Ishikawa (cell line): ENCODE measurements around the gene CBX6.

Experiments used
- CEBPB ChIP-seq: IDR thresholded peaks from 2 replicates; pipeline ENCODE4 v1.6.1; 2012
- CREB1 ChIP-seq: IDR thresholded peaks from 2 replicates; pipeline ENCODE4 v1.6.1; 2012; ENCODE audit warnings: low read depth
- EGR1 ChIP-seq: IDR thresholded peaks from 2 replicates; pipeline ENCODE4 v1.6.1; 2012
- EP300 ChIP-seq: IDR thresholded peaks from 2 replicates; pipeline ENCODE4 v1.6.1; 2012; ENCODE audit warnings: borderline replicate concordance
- FOXM1 ChIP-seq: IDR thresholded peaks from 2 replicates; pipeline ENCODE4 v1.6.1; 2012; ENCODE audit warnings: low read depth, borderline replicate concordance
- MAX ChIP-seq: IDR thresholded peaks from 2 replicates; pipeline ENCODE4 v1.6.1; 2012
- NFIC ChIP-seq: IDR thresholded peaks from 2 replicates; pipeline ENCODE4 v1.6.1; 2012
- RAD21 ChIP-seq: IDR thresholded peaks from 2 replicates; pipeline ENCODE4 v1.6.1; 2012; ENCODE audit warnings: low read depth
- TAF1 ChIP-seq: IDR thresholded peaks from 2 replicates; pipeline ENCODE4 v1.6.1; 2012; ENCODE audit warnings: low read depth, mild to moderate bottlenecking
- TCF12 ChIP-seq: IDR thresholded peaks from 2 replicates; pipeline ENCODE4 v1.6.1; 2012; ENCODE audit warnings: low read depth
- TEAD4 ChIP-seq: IDR thresholded peaks from 2 replicates; pipeline ENCODE4 v1.6.1; 2012
- YY1 ChIP-seq: IDR thresholded peaks from 2 replicates; pipeline ENCODE4 v1.6.1; 2012; ENCODE audit warnings: low read depth
- ZBTB7A ChIP-seq: IDR thresholded peaks from 2 replicates; pipeline ENCODE4 v1.6.1; 2012; ENCODE audit warnings: low read depth
- TF ChIP-seq, protein P1 (sequence below): IDR thresholded peaks from 2 replicates; pipeline ENCODE4 v1.6.1; 2012
- TF ChIP-seq, protein P2 (sequence below): IDR thresholded peaks from 2 replicates; pipeline ENCODE4 v1.6.1; 2012; ENCODE audit warnings: low read depth, mild to moderate bottlenecking

Gene CBX6

DNA sequence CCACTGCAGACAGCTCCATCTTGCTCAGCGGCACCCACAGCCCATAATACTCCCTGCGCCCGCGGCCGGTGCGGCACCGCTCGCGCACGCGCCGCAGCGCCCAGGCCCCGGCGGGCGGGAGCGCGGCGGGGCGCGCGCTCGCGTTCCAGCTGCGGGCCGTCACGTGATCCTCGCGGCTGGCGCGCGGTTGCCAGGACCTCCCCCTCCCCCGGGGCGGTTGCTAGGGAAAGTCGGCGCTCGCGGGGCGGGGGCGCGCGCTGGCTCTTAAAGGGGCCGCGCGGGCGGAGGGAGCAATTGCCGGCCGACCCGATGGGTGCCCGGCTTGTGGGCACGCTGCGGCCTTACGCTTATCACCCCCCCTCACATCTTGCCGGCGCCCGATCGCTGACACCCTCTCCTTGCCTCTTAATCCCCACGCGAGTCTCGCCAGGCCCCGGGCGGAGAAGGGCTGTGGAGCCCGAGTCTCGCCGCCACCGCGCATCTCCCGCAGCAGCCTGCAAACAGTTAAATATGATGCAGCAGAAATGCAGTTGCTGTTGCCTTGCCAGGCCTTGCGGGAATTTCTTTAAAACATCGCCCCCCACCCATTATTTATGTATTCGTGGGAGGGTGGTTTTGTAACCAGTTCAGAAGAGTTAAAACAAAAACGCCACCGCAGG lies at the start of gene CBX6:
TSS of gene CBX6 (minus strand) at position 45 of the 659 bp plus-strand sequence. CDS start at position 19, 26 bp downstream.
- peak; percentile 48 for TF ChIP-seq MAX
- peak; percentile 61; the same call in 1 of the 2 replicates for TF ChIP-seq YY1
- no peak for TF ChIP-seq EP300
- TF ChIP-seq, protein P1, sequence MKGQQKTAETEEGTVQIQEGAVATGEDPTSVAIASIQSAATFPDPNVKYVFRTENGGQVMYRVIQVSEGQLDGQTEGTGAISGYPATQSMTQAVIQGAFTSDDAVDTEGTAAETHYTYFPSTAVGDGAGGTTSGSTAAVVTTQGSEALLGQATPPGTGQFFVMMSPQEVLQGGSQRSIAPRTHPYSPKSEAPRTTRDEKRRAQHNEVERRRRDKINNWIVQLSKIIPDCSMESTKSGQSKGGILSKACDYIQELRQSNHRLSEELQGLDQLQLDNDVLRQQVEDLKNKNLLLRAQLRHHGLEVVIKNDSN: peak; percentile 94
- peak; percentile 8; the same call in 1 of the 2 replicates for TF ChIP-seq TEAD4
- no peak for TF ChIP-seq ZBTB7A
- TF ChIP-seq, protein P2, sequence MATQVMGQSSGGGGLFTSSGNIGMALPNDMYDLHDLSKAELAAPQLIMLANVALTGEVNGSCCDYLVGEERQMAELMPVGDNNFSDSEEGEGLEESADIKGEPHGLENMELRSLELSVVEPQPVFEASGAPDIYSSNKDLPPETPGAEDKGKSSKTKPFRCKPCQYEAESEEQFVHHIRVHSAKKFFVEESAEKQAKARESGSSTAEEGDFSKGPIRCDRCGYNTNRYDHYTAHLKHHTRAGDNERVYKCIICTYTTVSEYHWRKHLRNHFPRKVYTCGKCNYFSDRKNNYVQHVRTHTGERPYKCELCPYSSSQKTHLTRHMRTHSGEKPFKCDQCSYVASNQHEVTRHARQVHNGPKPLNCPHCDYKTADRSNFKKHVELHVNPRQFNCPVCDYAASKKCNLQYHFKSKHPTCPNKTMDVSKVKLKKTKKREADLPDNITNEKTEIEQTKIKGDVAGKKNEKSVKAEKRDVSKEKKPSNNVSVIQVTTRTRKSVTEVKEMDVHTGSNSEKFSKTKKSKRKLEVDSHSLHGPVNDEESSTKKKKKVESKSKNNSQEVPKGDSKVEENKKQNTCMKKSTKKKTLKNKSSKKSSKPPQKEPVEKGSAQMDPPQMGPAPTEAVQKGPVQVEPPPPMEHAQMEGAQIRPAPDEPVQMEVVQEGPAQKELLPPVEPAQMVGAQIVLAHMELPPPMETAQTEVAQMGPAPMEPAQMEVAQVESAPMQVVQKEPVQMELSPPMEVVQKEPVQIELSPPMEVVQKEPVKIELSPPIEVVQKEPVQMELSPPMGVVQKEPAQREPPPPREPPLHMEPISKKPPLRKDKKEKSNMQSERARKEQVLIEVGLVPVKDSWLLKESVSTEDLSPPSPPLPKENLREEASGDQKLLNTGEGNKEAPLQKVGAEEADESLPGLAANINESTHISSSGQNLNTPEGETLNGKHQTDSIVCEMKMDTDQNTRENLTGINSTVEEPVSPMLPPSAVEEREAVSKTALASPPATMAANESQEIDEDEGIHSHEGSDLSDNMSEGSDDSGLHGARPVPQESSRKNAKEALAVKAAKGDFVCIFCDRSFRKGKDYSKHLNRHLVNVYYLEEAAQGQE: no peak
- TF ChIP-seq NFIC: no peak
- TF ChIP-seq CEBPB: no peak

- no peak for TF ChIP-seq TCF12
- TF ChIP-seq MAX: no peak
- TF ChIP-seq CEBPB: no peak
- TF ChIP-seq ZBTB7A: no peak
- TF ChIP-seq FOXM1: no peak
- TF ChIP-seq CREB1: no peak
- no peak for TF ChIP-seq TAF1
- TF ChIP-seq, protein P1: no peak
- TF ChIP-seq, protein P2: no peak
- TF ChIP-seq EP300: no peak
- no peak for TF ChIP-seq YY1
- no peak for TF ChIP-seq RAD21
- no peak for TF ChIP-seq TEAD4
Measured at GRCh38 chr22:38921806-38922205, 49.8 kb upstream of the CBX6 start.

DNA sequence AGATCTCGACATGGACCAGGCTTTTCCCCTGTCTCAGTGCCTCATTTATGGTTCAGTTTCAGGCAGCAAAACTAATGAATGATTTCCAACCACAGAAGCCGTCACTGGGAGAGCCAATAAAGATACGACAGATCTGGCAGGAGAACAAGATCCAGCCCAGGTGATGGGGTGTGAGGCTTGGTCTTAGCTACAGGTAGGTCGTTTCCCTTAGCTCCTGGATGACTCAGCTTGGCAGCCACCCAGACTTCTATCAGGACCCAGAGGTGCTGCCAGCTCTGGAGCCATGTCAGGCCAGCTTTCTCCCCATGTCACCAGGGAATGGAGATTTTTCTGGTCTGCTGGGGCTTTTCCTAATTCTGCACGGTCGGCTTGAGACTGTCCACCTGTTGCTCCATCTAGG lies 49.1 kb upstream of the CBX6 start:
- TF ChIP-seq CEBPB: no peak
- peak; percentile 49; the same call in 1 of the 2 replicates for TF ChIP-seq TCF12
- TF ChIP-seq NFIC: peak; percentile 87
- no peak for TF ChIP-seq EGR1
- TF ChIP-seq EP300: no peak
- TF ChIP-seq RAD21: no peak

GRCh38 chr22:38919631-38920190 lies 47.7 kb upstream of the CBX6 start:
- no peak for TF ChIP-seq RAD21
- TF ChIP-seq, protein P2: no peak
- TF ChIP-seq NFIC: no peak
- TF ChIP-seq ZBTB7A: no peak
- TF ChIP-seq MAX: no peak
- no peak for TF ChIP-seq TEAD4
- TF ChIP-seq, protein P1: no peak
- no peak for TF ChIP-seq FOXM1
- no peak for TF ChIP-seq TCF12
- TF ChIP-seq YY1: no peak
- no peak for TF ChIP-seq EP300
- TF ChIP-seq CEBPB: no peak
- TF ChIP-seq EGR1: no peak
- no peak for TF ChIP-seq CREB1
- TF ChIP-seq TAF1: no peak
